HTERT RPE-1 (cell line): Measurements from ENCODE around the gene GCNT1.
"Not testable (repeated sequence)": the region's sequence is repeated elsewhere in the genome, so short reads cannot be mapped to it uniquely, and the experiment has no call there.

Source experiments
- in situ Hi-C: fragments of 300-500 bp; cut with MboI; formaldehyde crosslinking; loops from 4 replicates; pipeline ENCODE4 v1.14.3; 2020; ENCODE audit warnings: low sequenced_read_pairs

The GCNT1 gene

DNA sequence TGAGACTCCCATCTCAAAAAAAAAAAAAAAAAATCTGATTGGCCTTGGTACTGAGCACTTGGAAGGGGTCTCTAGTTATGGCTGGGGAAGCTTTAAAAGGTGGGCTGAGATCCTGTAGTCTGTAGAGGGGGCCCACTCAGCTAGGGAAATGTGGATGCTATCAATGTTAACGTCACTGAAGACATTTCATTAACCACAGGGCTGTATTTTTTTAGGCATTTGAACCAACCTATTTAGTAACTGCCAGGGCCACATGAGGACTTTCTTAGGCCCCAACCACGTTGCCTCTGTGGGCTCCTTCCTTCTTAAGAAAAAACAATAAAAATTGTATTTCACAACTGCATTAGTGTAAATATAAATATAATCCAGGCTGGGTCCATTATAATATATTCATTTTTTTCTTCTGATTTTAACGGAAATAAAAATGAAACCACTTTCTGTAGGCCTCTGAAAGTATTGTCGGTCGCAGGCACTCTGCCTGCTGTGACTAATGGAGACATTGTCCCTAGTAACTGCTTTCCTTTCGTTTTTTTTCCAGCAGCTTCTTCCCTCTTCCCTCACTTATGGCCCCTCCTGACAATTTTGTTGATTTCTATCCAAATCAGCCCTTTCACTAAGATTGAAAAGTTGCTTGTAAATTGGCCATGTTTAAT is 71.6 kb downstream of the GCNT1 start:
- in situ Hi-C loops = no loop called here

DNA sequence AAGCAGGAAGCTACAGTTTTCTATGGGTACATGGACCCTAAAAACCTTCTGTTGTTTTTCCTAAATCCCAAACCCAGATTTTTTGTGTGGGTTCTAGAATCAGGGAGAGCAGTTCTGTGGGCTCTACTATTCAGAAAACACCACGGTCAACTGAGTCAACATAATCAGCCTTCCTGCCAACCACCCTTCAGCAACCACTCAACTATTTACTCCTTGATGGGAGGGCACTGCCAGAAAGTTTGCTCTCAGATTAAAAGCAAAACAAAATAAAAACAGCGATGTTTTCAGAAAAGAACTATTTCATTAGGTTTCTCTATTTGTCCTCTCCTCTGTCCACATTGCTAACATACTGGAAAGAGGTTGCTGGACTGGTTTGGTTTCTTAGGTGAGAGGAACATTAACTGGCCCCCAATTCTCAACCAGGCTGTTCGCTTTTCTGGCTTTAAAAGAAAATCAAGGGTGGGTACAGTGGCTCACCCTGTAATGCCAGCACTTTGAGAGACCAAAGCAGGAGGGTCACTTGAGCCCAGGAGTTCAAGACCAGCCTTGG is 72.3 kb downstream of the GCNT1 start:
- in situ Hi-C loops = no loop called here

- in situ Hi-C loops = not testable (repeated sequence)
These were observed 73.9 kb downstream of the GCNT1 start for GRCh38 chr9:76532877-76533276.

DNA sequence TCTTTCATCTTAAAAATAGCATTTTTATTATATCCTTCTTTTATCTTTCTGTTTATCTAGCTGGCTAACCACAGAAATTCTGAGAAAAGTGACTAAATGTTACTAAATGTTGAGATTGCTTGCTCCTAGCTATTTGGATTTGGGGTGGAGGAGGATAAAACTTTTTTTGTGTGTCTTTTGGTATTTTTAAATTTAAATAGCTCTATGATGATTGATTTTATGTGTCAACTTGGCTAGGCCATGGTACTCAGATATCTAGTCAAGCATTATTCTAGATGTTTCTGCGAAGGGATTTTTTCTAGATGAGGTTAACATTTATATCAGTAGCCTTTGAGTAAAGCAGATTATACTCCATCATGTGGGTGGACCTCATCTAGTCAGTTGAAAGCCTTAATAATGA is 75.0 kb downstream of the GCNT1 start:
- in situ Hi-C loops = no loop called here

DNA sequence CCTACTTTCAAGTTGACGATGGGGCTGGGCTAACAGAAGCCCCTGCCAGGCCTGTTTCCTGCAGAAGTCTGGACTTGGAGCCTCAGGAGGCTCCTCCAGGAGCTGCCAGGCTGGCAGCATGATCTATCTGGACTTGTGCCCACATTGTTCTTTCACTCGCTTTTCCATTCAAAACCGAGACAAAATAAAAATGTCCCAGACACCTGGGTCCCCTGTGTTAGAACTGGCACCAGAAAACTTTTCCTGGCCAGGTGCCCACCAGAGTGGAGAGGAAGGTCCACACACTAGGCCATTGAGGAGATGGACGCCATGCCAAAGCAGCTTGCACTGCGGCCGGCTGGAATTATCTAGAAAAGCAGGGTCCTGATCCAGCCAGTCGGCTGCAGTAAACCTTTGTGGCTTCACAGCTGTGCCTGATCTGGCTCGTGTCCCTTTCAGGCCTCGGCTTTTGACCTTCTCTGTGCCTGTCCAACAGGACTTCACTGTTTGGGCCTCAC is 78.2 kb downstream of the GCNT1 start:
- in situ Hi-C loops = no loop called here

GRCh38 chr9:76539180-76539579 is 80.2 kb downstream of the GCNT1 start:
- in situ Hi-C loops = no loop called here

- in situ Hi-C loops = no loop called here
These were observed 83.4 kb downstream of the GCNT1 start for GRCh38 chr9:76542360-76542759.

- in situ Hi-C loops = no loop called here
These were observed 86.2 kb downstream of the GCNT1 start for GRCh38 chr9:76545191-76545590.

DNA sequence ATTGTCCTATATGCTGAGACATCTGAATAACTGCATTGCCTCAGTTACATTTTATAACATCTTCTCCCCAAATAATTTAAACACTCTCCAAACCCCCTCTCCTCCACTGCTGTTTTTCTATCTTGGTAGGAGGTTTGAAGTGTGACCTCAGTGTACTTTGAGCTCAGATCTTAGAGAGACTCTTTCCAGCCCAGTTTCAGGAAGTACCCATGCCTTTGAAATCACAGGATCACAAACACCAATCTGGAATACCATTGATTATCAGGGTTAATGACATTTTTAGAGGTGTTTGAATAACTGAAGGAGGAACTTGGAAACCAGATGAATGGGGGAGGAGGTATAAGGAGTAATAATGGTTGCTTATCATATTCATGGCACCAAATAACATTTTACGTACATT is 93.2 kb downstream of the GCNT1 start:
- in situ Hi-C loops = no loop called here

DNA sequence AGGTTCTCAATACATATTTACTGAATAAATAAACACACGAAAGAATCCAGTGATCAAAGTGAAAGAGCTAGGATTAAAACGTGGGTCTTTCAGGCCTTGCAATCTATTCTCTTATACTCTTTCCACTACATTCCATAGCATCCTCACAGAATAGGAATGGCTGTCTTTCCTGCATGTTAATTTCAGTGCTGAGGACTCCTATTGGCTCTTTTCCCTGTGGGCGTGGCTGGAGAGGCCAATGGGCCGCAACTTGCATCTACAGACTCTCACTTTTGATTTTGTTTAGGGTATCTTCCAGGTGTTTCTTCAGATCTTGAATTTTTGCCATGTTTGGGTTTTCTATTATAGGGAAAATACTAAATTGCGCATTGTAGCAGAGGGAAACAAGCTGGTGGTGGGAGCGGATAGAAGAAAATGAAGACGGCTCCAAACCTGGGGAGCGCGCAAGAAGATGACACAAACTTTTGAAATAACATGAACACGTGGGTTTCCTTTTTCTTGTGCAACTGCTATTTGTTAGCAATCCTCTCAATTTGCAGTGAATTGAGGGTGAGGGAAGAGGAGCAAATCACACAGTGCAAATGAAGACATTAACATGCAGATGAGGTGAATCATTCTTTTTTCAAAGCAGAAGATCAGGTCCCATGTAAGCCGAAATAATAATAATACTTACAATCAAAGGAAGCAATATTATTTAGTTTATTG is 93.9 kb downstream of the GCNT1 start:
- in situ Hi-C loops = no loop called here

- in situ Hi-C loops = no loop called here
These were observed 94.7 kb downstream of the GCNT1 start for GRCh38 chr9:76553680-76554079.
